ENCODE data around the gene SPHK1.

SPHK1 gene

GRCh38 chr17:76363107-76363842, 21.1 kb upstream of the SPHK1 start:
- no peak for DNase-seq (ENCODE audit: low read depth)

DNA sequence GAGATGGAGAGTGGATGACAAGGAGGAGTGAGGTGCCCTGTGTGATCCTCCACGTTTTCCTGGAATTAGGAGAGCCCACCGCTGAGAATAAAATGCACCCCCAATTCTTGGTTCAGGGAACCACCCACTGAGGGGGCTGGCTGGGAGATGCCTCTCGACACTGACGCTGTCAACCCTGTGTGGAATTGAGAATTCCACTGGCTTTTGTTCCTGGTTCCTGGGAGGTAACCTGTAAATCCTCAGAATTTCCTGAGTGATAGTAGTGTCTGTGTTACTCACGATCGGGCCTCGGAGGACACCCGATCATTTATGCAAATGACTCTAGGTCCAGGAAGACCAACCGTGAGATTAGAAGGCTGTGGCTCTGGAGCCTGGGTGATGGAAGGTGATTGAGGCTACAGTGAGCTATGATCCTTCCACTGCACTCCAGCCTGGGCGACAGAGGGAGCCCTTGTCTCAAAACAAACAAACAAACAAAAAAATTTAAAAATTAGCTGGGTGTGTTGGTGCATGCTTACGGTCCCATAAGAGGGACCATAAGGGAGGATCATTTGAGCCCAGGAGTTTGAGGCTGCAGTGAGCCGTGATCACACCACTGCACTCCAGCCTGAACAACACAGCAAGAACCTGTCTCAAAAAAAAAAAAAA, 19.0 kb upstream of the SPHK1 start:
- no peak for DNase-seq (ENCODE audit: low read depth)

DNA sequence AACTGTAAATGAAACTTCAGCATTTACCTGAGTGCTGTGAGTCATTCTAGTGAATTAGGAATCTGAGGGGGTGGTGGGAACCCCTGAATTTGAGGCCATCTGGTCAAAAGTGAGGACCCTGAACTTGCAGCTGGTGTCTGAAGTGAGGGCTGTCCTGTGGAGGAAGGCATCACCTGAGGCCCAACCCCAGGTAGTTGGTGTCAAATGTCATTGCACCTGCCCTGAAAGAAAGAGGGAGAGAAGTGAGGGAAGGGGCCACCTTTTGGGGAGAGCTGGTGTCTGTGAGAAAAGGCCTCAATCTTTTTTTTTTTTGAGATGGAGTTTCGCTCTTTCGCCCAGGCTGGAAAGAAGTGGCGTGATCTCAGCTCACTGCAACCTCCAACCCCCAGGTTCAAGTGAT, 18.2 kb upstream of the SPHK1 start:
- DNase-seq (ENCODE audit: low read depth) = no peak

DNA sequence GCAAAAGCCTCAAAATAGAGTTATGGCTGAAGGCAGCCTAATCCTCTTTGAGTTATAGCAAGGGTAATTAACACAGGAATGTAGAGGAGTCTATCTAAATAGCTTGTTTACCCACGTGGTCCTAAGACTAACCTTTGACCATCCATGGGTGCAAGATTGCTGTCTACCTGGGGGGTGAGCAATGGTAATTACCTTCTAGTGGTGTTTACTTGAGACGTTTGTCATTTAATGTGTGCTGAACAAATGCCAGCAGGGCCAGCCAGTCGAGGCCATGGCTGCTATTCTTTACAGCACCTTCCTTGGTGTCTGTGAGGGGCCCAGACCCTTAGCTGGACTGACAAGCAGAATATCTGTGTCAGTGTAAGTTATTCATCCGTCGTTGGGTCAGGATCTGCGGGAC, 16.8 kb upstream of the SPHK1 start:
- DNase-seq (ENCODE audit: low read depth) = no peak

GRCh38 chr17:76368545-76368944, 15.9 kb upstream of the SPHK1 start:
- DNase-seq (ENCODE audit: low read depth) = no peak

DNA sequence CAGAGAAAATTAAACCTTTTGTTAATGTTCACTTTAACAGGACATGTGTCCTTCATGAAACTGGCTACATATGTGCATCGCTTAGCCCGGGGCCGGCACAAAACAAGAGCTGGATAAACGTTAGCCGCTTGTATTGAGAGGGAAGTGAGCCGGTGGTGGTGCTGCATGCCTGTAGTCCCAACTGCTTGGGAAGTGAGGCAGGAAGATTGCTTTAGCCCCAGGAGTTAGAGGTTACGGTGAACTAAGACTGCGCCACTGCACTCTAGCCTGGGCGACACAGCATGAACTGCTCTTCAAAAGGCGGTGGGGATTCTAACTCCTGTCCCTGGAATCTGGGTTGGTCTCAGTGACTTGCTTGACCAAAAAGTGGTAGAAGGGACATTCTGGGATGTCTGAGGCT, 15.0 kb upstream of the SPHK1 start:
- no peak for DNase-seq (ENCODE audit: low read depth)

DNA sequence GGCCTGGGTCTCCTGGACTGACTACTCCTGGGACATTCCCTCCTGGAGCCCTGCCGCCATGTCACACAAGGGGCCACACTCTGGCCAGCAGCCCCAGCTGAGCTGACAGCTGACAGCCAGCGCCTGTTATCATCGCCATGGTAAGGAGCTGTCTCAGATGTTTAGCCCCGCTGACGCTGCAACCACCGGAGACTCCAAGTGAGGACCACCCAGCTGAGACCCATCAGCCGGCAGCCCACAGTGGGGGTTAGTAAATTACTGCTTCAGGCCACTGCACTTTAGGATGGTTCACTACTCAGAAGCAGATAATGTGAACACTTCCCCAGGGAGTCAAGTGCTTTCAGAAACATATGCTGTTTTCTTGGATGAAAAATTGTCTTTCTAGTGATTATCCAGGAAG, 14.6 kb upstream of the SPHK1 start:
- DNase-seq (ENCODE audit: low read depth) = no peak

DNA sequence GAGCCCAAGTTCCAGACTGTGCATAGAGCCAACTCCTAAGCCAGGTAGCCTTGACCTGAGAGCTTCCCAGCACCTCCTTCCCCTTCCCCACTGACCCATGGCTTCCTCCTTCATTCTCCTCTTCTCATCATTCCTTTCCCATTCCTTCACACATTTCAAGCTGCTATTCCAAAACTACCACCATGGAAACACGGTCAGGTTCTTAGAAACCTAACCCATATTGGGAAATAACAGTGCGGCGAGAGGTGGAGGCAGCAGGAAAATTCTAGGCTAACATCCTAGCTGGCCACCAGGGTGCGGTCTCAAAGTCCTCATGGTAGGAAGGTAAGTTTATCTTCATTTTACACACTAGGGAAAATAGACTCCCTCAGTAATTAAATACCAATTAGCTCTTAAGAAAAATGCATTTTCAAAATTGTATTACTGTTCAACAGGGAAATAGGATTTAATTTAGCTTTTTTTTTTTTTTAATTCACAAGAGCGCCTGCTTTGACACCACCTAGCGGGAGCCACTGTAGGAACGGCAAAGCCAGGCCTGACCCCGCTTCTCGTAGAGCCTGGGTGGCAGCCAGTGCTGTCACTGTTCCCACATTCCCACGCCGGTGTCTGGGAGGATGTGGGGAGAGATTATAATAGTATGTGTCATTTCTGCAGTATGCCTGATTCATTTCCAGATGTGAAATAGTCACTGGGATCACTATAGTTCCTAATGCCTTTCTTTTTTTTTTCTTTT, 14.0 kb upstream of the SPHK1 start:
- peak; percentile 65 for DNase-seq (ENCODE audit: low read depth)

- peak; percentile 72 for DNase-seq (ENCODE audit: low read depth)
Observed at GRCh38 chr17:76371656-76372628, 12.5 kb upstream of the SPHK1 start.

DNA sequence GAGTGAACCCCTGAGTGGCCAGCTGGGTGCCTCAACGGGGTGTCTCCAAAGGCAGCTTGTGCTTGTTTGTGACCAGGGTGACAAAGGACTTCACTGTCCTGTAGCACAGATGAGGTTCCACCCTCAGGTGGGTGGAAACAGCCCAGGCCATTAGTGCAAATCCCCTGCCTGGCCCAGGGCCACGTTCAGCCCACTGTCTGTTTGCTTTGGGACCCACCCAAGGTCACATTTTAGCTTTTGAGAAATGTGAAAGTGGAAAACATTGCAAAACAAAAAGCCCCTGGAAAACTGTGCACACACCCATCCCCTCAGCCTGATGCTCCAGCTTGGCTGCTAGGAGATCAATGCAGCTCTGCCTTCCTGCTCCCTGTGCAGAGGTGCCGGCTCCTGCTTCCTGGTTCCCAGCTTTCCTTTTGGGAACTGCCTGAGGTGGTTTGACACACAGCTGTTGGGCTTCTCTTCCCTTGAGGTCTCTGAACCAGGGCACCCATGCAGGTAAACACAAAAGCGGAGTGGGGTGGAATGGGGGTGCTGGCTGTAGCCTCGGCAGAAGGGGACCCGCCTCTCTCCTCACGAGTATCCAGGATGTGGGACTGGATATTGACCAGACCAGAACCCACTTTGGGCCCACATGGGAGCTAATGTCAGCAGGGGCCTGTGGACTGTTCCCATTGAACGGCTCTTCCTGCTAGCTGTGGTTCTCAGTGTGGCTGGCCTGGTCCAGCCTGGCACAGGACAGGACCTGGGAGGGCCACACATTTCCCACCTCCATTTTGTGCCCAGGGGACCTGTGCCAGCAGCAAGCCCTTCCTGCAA, 7.9 kb upstream of the SPHK1 start:
- no peak for DNase-seq (ENCODE audit: low read depth)

DNA sequence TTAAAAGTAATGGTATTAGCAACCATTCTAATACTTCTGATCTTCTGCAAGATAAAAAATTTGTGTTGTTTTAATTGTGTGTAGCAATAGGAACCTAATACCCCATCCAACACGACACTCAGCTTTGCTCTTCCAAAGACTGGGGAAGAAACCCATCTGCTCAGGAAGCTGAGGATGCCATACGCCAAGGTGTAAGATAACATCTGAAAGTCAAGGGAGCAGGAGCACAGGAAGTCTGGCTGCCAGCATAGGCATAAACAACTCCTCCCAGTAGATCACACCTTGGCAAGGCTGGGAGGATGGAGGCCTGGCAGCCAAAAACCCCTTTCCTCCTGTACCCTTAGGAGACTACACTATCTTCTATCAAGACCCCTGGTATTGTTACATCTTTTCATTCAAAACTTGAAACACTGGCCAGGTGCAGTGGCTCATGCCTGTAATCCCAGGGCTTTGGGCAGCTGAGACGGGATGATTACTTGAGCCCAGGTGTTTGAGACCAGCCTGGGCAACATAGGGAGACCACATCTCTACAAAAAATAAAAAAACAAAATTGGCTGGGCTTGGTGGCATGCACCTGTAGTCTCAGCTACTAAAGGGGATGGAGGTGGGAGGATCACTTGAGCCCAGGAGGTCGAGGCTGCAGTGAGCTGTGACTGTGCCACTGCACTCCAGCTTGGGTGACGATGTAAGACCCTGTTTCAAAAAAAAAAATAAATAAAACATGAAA, 5.7 kb upstream of the SPHK1 start:
- DNase-seq (ENCODE audit: low read depth) = no peak

GRCh38 chr17:76379275-76379641, 5.2 kb upstream of the SPHK1 start:
- no peak for DNase-seq (ENCODE audit: low read depth)

GRCh38 chr17:76379646-76380376, 4.6 kb upstream of the SPHK1 start:
- DNase-seq (ENCODE audit: low read depth) = no peak

DNA sequence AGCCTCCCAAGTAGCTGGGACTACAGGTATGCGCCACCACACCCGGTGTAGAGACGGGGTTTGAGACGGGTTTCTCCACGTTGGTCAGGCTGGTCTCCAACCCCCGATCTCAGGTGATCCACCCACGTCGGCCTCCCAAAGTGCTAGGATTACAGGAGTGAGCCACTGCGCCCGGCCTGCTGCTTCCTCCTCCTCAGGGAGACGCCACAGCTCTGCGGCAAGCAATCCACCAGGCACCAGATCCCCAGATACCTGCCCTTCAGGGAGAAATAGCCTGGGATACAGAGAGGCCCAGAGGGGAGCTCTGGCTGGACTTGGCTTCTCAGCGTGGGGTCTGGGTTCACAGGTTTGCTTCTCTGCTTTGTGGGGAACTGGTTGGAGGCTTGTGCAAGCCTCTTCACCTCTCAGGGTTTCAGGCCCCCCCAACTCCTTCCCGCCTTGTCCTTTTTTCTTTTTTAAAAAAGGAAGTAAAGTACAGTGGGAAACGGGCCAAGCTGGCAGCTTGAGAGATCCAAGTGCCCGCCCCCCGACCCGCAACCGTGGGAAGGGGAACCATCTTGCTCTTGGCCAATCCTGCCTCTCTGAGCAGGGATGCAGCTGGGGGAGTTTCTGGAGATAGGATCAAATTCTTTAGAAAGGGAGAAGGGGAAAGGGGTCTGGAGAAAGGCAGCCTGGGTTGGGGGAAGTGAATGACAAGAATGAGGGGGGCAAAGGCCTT, 2.6 kb upstream of the SPHK1 start:
- no peak for DNase-seq (ENCODE audit: low read depth)

GRCh38 chr17:76382351-76382802, 2.0 kb upstream of the SPHK1 start:
- DNase-seq (ENCODE audit: low read depth) = no peak

DNA sequence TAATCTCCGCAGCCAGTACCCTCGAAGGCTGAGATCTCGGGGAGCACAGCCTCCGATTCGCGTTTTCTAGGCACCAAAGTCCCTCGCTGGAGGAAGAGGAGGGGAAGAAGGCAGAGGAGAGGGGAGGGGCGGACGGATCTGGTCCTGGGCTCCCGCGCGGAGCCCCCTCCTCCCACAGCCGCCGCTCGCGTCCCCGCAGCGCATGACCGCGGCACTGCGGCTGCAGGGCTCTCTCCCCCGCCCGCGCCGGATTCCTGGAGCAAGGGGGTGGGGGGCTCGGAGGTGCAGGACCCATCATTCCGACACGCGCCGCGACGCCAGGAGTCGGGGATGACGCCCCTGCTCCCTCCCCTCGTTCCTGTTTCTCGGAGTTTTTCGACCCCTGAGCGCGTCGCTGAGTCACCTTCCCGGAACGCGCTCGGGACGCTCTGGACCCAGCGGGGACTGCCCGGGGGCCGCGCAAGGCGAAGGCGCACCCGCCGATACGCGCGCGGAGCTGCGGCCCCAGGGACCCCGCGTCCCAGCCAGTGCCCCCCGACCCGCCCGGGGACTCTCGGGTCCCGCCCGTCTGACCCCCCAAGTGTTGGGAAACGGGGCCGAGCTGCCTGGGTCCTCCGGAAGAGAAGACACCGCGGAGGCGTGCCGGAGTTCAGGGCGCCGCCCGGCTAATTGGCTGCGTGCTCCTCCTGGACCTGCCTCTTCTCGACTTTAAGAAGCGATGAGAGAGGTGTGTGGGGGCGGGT, 1.4 kb upstream of the SPHK1 start:
- no peak for DNase-seq (ENCODE audit: low read depth)

- no peak for DNase-seq (ENCODE audit: low read depth)
Observed at GRCh38 chr17:76383546-76384221, 725 bp upstream of the SPHK1 start.

All from fibroblast of the conjunctiva (primary cell).